Lower leg skin (tissue), 3 donors: Measurements from ENCODE around the gene IGFL1.
"Not testable (repeated sequence)": the region's sequence is repeated elsewhere in the genome, so short reads cannot be mapped to it uniquely, and the experiment has no call there.

Source experiments
- POLR2A ChIP-seq, 2 donors: fragments of 450-650 bp; IDR thresholded peaks; one replicate each; pipeline ENCODE4 v1.6.1; 2016 to 2017; ENCODE audit warnings: antibody characterized with exemption in 2 of 2, mild to moderate bottlenecking in 1 of 2, moderate library complexity in 1 of 2
- TF ChIP-seq, protein P1 (sequence below), 3 donors: fragments of 450-650 bp; IDR thresholded peaks; one replicate each; pipeline ENCODE4 v1.5.1; 2016; ENCODE audit warnings: antibody characterized with exemption in 3 of 3, mild to moderate bottlenecking in 3 of 3, moderate library complexity in 2 of 3

DNA sequence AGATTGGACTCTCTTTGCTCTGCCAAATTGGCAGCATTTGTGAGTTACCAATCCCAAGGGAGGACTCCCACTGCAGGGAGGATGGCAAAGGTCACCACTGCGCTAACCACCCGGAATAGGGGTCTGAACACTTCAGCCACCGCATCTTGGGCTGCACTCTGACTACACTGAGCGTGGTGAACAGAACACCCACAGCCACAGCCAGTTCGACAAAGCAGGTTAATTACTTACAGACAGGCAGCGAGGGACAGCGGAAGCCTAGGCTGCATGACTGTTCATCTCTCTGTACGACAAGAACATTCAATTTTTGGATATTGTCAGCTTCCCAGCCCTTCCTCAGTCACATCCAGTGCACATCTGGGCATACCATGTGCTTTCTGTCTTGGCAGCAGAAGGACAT lies 21.7 kb upstream of the IGFL1 start:
- TF ChIP-seq, protein P1, sequence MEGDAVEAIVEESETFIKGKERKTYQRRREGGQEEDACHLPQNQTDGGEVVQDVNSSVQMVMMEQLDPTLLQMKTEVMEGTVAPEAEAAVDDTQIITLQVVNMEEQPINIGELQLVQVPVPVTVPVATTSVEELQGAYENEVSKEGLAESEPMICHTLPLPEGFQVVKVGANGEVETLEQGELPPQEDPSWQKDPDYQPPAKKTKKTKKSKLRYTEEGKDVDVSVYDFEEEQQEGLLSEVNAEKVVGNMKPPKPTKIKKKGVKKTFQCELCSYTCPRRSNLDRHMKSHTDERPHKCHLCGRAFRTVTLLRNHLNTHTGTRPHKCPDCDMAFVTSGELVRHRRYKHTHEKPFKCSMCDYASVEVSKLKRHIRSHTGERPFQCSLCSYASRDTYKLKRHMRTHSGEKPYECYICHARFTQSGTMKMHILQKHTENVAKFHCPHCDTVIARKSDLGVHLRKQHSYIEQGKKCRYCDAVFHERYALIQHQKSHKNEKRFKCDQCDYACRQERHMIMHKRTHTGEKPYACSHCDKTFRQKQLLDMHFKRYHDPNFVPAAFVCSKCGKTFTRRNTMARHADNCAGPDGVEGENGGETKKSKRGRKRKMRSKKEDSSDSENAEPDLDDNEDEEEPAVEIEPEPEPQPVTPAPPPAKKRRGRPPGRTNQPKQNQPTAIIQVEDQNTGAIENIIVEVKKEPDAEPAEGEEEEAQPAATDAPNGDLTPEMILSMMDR (IDR thresholded peaks at IDR 0.05), result not testable (repeated sequence)
- TF ChIP-seq POLR2A (IDR thresholded peaks at IDR 0.05), result not testable (repeated sequence)
